ENCODE results near the gene GSTO2. TPM values are rescaled to one million over a fixed set of nuclear protein-coding genes. Genes with fewer than 3 reads are reported as not detected.

Gene GSTO2
- total and polyA plus RNA-seq, 2 of the 13 experiments (the other 11 are each of a cell fraction or from before 2014, with no cell fraction given), result 2.1 to 7.9 TPM

DNA sequence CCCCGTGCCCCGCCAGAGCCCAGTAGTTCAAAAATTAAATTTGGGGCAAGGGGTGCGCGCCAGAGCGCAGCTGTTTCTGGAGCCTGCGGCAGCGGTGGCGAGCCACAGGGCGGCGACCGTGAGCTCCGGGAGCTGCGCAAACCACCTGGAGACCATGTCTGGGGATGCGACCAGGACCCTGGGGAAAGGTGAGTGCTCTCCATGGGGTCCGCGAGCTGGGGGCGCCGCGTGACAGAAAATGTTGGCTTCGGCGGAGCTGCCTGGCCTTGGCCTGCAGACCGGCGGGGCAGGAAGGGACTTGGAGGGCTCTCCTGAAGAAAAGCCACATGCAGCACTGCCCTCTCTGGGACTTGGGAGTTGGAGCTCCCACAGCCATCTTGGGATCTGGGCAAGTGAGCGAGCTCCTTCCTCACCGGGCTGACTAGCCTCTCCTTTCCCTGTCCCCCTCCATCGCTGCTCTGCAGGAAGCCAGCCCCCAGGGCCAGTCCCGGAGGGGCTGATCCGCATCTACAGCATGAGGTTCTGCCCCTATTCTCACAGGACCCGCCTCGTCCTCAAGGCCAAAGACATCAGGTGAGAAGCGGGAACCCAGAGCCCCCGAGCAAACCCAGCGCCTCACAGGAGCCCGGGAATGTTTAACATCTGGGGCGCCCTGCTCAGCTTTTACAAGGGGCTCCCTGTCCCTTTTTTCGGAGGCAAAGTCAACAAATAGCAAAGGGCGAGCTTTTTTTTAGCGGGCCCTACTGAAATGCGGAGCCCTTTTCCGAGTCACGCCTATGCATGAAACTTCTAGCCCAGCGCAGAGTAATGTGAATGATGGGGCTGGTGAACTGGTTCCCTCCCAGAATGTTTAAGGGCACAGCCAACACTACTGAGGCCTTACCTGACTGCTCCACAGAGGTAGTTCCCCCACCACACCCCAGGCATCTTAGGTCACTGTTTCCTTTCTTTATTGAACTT, 6.1 kb downstream of the GSTO2 start (continued):
- TF ChIP-seq, protein P1, sequence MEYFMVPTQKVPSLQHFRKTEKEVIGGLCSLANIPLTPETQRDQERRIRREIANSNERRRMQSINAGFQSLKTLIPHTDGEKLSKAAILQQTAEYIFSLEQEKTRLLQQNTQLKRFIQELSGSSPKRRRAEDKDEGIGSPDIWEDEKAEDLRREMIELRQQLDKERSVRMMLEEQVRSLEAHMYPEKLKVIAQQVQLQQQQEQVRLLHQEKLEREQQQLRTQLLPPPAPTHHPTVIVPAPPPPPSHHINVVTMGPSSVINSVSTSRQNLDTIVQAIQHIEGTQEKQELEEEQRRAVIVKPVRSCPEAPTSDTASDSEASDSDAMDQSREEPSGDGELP (IDR thresholded peaks at IDR 0.05; ENCODE audit: borderline replicate concordance, low read depth), result peak; percentile 45; the same call in 1 of the 2 replicates
- TF ChIP-seq TARDBP (CRISPR knock-in tag; IDR thresholded peaks at IDR 0.05) (peak; percentile 18; the same call in 1 of the 2 replicates), HOXA5 (CRISPR knock-in tag; IDR thresholded peaks at IDR 0.05) (peak; percentile 41; the same call in 1 of the 2 replicates), ARHGAP35 (CRISPR knock-in tag; IDR thresholded peaks at IDR 0.05; ENCODE audit: borderline replicate concordance) (no peak; the same call in 1 of the 2 replicates), ZNF350 (CRISPR knock-in tag; IDR thresholded peaks at IDR 0.05; ENCODE audit: borderline replicate concordance, low read depth) (peak; percentile 72; the same call in 1 of the 2 replicates), MEF2D (CRISPR knock-in tag; IDR thresholded peaks at IDR 0.05) (0 out of 2 replicates have a peak, but pooled peaks have one; percentile 17), POLR2AphosphoS5 (IDR thresholded peaks at IDR 0.05; ENCODE audit: low read depth, low read length) (no peak), ZBTB38 (CRISPR knock-in tag; IDR thresholded peaks at IDR 0.05) (peak; percentile 32; the same call in 1 of the 2 replicates), ZNF263 (CRISPR knock-in tag; IDR thresholded peaks at IDR 0.05) (peak; percentile 28; the same call in 1 of the 2 replicates), ZNF501 (CRISPR knock-in tag; IDR thresholded peaks at IDR 0.05) (peak; percentile 70), EED (CRISPR knock-in tag; IDR thresholded peaks at IDR 0.05) (peak; percentile 47; the same call in 1 of the 2 replicates), SAP130 (CRISPR knock-in tag; IDR thresholded peaks at IDR 0.05; ENCODE audit: low read depth) (peak; percentile 22; the same call in 1 of the 2 replicates), GTF2F1 (IDR thresholded peaks at IDR 0.05; ENCODE audit: low read length) (no peak), RBM39 (IDR thresholded peaks at IDR 0.05; ENCODE audit: low read depth, low read length, poor library complexity, severe bottlenecking) (peak; percentile 71), NCOA2 (CRISPR knock-in tag; IDR thresholded peaks at IDR 0.05) (no peak), ZNF562 (CRISPR knock-in tag; IDR thresholded peaks at IDR 0.05; ENCODE audit: borderline replicate concordance) (no peak), NBN (conservative IDR thresholded peaks at IDR 0.05) (no peak), ARNT2 (CRISPR knock-in tag; IDR thresholded peaks at IDR 0.05; ENCODE audit: low read depth) (no peak), ZFX (CRISPR knock-in tag; IDR thresholded peaks at IDR 0.05; ENCODE audit: low read depth) (no peak), BATF2 (CRISPR knock-in tag; IDR thresholded peaks at IDR 0.05) (no peak), SMAD9 (CRISPR knock-in tag; IDR thresholded peaks at IDR 0.05) (no peak), KDM5B (CRISPR knock-in tag; IDR thresholded peaks at IDR 0.05; ENCODE audit: borderline replicate concordance) (peak; percentile 85; the same call in 1 of the 2 replicates), SMC3 (IDR thresholded peaks at IDR 0.05; ENCODE audit: low read length) (peak; percentile 34; the same call in 1 of the 2 replicates), ZNF766 (CRISPR knock-in tag; IDR thresholded peaks at IDR 0.05; ENCODE audit: borderline replicate concordance) (no peak), AGO2 (optimal IDR thresholded peaks at IDR 0.05; ENCODE audit: low read depth, low read length) (peak; percentile 53), DPF2 (CRISPR knock-in tag; IDR thresholded peaks at IDR 0.05; ENCODE audit: borderline replicate concordance, low read depth) (no peak), ESRRA (CRISPR knock-in tag; IDR thresholded peaks at IDR 0.05; ENCODE audit: low read depth) (no peak)
- TF ChIP-seq, protein P2, sequence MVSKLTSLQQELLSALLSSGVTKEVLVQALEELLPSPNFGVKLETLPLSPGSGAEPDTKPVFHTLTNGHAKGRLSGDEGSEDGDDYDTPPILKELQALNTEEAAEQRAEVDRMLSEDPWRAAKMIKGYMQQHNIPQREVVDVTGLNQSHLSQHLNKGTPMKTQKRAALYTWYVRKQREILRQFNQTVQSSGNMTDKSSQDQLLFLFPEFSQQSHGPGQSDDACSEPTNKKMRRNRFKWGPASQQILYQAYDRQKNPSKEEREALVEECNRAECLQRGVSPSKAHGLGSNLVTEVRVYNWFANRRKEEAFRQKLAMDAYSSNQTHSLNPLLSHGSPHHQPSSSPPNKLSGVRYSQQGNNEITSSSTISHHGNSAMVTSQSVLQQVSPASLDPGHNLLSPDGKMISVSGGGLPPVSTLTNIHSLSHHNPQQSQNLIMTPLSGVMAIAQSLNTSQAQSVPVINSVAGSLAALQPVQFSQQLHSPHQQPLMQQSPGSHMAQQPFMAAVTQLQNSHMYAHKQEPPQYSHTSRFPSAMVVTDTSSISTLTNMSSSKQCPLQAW (CRISPR knock-in tag; IDR thresholded peaks at IDR 0.05), result peak; percentile 49; the same call in 1 of the 2 replicates

All from HepG2 (cell line).